SK-N-MC (cell line): ENCODE results near the gene CD99L2.

ENCODE experiments used
- EZH2 ChIP-seq: fragments of 200-600 bp; sonication (generic); IDR thresholded peaks from one replicate; pipeline ENCODE4 v1.6.1; 2017; ENCODE audit warnings: antibody characterized with exemption
- POLR2AphosphoS5 ChIP-seq: IDR thresholded peaks from 2 replicates; pipeline ENCODE4 v1.6.1; 2012; ENCODE audit warnings: mild to moderate bottlenecking, low read depth, low read length, borderline replicate concordance

GRCh38 chrX:150731795-150732194 is 166.7 kb downstream of the CD99L2 start:
- TF ChIP-seq POLR2AphosphoS5 (no peak), EZH2 (no peak)
